Hepatocyte (in vitro differentiated cells): Measurements from ENCODE around the gene TBC1D21. TPM values are rescaled to one million over a fixed set of nuclear protein-coding genes. Genes with fewer than 3 reads are reported as not detected.
"Not testable (repeated sequence)": the region's sequence is repeated elsewhere in the genome, so short reads cannot be mapped to it uniquely, and the experiment has no call there.

ENCODE experiments used
- DNase-seq: peaks from one replicate; pipeline ENCODE4 v3.0.0-alpha.2; 2016; ENCODE audit warnings: low spot score
- H2AFZ ChIP-seq: fragments of 200-600 bp; sonication (generic); 2 replicates; pipeline ENCODE4 v1.6.0; 2016; ENCODE audit warnings: antibody characterized with exemption, mild to moderate bottlenecking
- H3K27ac ChIP-seq: fragments of 200-600 bp; sonication (generic); 2 replicates; pipeline ENCODE4 v1.5.1; 2016; ENCODE audit warnings: mild to moderate bottlenecking
- H3K27me3 ChIP-seq: fragments of 200-600 bp; sonication (generic); 2 replicates; pipeline ENCODE4 v1.6.1; 2016
- H3K36me3 ChIP-seq: fragments of 200-600 bp; sonication (generic); replicated peaks from 2 replicates; pipeline ENCODE4 v1.5.1; 2016; ENCODE audit warnings: low read depth; ENCODE audit not compliant: insufficient read depth
- H3K4me1 ChIP-seq: fragments of 200-600 bp; sonication (generic); 2 replicates; pipeline ENCODE4 v1.5.1; 2016; ENCODE audit warnings: mild to moderate bottlenecking, moderate library complexity; ENCODE audit not compliant: insufficient read depth
- H3K4me2 ChIP-seq: fragments of 200-600 bp; sonication (generic); 2 replicates; pipeline ENCODE4 v1.6.0; 2016
- H3K4me3 ChIP-seq: fragments of 200-600 bp; sonication (generic); 2 replicates; pipeline ENCODE4 v1.5.1; 2016; ENCODE audit warnings: mild to moderate bottlenecking
- H3K79me2 ChIP-seq: fragments of 200-600 bp; sonication (generic); 2 replicates; pipeline ENCODE4 v1.6.0; 2017; ENCODE audit warnings: mild to moderate bottlenecking
- H3K9me2 ChIP-seq: fragments of 200-600 bp; sonication (generic); replicated peaks from 2 replicates; pipeline ENCODE4 v1.6.0; 2017; ENCODE audit warnings: mild to moderate bottlenecking; ENCODE audit not compliant: insufficient read depth
- H3K9me3 ChIP-seq: fragments of 200-600 bp; sonication (generic); 2 replicates; pipeline ENCODE4 v1.5.1; 2016; ENCODE audit warnings: low read depth, mild to moderate bottlenecking
- H4K20me1 ChIP-seq: fragments of 200-600 bp; sonication (generic); 2 replicates; pipeline ENCODE4 v1.6.0; 2016; ENCODE audit warnings: mild to moderate bottlenecking; ENCODE audit not compliant: insufficient read depth, poor library complexity, severe bottlenecking
- CTCF ChIP-seq: fragments of 200-600 bp; sonication (generic); IDR thresholded peaks from 2 replicates; pipeline ENCODE4 v1.5.1; 2016; ENCODE audit warnings: antibody characterized with exemption, mild to moderate bottlenecking; ENCODE audit not compliant: poor library complexity
- EZH2 ChIP-seq: fragments of 200-600 bp; sonication (generic); IDR thresholded peaks from 2 replicates; pipeline ENCODE4 v1.6.1; 2016; ENCODE audit warnings: antibody characterized with exemption, mild to moderate bottlenecking, borderline replicate concordance
- EZH2phosphoT487 ChIP-seq: fragments of 200-600 bp; sonication (generic); IDR thresholded peaks from one replicate; pipeline ENCODE4 v1.6.1; 2018; ENCODE audit warnings: antibody characterized with exemption, mild to moderate bottlenecking, low read depth, moderate library complexity; ENCODE audit not compliant: unreplicated experiment, severe bottlenecking
- WGBS: methylation state at CpG from one replicate; pipeline ENCODE4 v1.1.6; 2016; ENCODE audit warnings: low lambda C conversion rate; ENCODE audit errors: missing lambda C conversion rate; 5-methylcytosine and 5-hydroxymethylcytosine counted together
- polyA plus RNA-seq: library from polyadenylated mRNA; unstranded; fragments of >200 nt; fragmentation: Nextera tagmentation; extraction: Ambion mirVana; gene quantifications from 2 replicates; pipeline ENCODE4 v1.2.1, GENCODE V29; 2016
- total RNA-seq: library from RNA; depleted of rRNA; stranded (reverse); fragments of >200 nt; gene quantifications from 2 replicates; pipeline ENCODE4 v1.2.3, GENCODE V29; 2014

TBC1D21 gene
- total and polyA plus RNA-seq, 2 experiments from 2014 or later = not detected

DNA sequence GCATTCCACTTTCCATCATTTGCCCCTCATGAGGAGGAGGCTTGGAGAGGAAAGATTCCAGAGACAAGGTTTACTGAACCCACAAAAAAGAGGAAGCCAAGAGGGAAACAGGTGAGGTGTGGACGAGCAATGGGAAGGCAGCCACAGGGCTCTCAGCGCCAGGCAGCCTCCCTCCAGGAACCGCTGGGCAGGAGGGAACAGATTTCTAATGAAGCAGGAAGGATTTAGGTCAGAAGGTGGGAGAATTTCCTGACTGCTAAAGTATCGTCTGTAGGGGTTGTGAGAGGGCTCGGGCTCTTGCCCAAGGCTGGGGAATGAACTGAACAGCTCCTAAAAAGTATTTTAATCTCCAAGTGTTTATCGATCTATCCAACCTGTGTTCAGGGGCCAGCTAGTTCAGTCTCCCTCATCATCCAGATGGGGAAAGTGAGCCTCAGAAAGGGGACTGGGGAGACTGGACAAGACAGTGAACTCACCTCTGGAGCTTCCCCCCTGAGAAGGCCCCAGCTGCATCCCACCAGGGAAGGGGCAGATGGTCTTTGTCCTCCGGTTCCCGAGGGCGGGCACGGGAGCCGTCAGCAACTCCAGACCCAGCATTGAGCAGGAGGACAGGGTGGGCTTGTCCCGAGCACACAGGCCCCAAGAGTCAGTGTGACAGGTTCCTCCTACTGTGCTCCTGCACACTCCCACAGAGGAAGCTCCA is 63.4 kb downstream of the TBC1D21 start:
- Histone ChIP-seq H3K4me2 (no peak overlapping the region), H4K20me1 (no peaks in the 10 kb centered on the region)

DNA sequence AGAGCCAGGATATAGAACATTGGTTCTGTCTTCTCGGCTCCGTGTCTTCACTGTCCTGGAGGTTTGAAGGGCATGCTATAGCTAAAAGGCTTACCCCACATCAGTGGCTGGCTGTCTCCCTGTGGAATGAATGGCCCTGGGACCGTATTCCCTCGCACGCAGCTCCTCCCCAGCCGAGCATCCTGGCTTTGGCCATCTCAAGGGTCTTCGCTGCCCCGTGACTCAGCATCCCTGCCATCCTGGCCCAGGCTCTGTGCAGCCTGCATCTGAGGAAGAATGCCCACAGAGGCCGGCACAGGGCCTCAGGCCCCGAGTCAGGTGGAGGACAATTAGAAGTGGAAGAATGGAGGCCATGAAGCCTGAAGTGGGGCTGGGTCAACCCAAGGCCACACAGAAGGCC is 63.9 kb downstream of the TBC1D21 start:
- Histone ChIP-seq H3K4me1 (peaks cover 44% of the 10 kb centered on the region), H3K27me3 (no peaks in the 10 kb centered on the region), H4K20me1 (no peaks in the 10 kb centered on the region), H3K36me3 (no peaks in the 10 kb centered on the region), H3K9me2 (no peaks in the 10 kb centered on the region), H3K4me3 (no peak overlapping the region), H3K79me2 (peaks cover 11% of the 10 kb centered on the region), H3K9me3 (no peaks in the 10 kb centered on the region), H3K4me2 (no peak overlapping the region), H2AFZ (no peak overlapping the region), H3K27ac (no peak overlapping the region)
- TF ChIP-seq EZH2phosphoT487 (no peak), EZH2 (no peak), CTCF (no peak)
- DNase-seq = no peak
- WGBS = 92% methylated on average over 9 of the region's 10 CpGs

More for the DNA sequence above, 63.4 kb downstream of the TBC1D21 start:
- no peak for DNase-seq
- 59% methylated on average over 12 of the region's 12 CpGs for WGBS
- Histone ChIP-seq H3K4me3 (no peak overlapping the region), H3K4me1 (peaks cover 40% of the 10 kb centered on the region), H3K27ac (peak overlapping the region; percentile 37), H3K79me2 (peaks cover 13% of the 10 kb centered on the region), H3K27me3 (no peaks in the 10 kb centered on the region), H3K36me3 (no peaks in the 10 kb centered on the region), H2AFZ (no peak overlapping the region), H3K9me3 (no peaks in the 10 kb centered on the region), H3K9me2 (no peaks in the 10 kb centered on the region)
- TF ChIP-seq CTCF = no peak

GRCh38 chr15:73937726-73938125 is 64.4 kb downstream of the TBC1D21 start:
- Histone ChIP-seq H2AFZ (no peak overlapping the region), H3K9me3 (no peaks in the 10 kb centered on the region), H3K27me3 (no peaks in the 10 kb centered on the region), H4K20me1 (no peaks in the 10 kb centered on the region), H3K4me1 (peaks cover 44% of the 10 kb centered on the region), H3K9me2 (no peaks in the 10 kb centered on the region), H3K4me2 (no peak overlapping the region), H3K4me3 (no peak overlapping the region), H3K36me3 (no peaks in the 10 kb centered on the region), H3K79me2 (peaks cover 8% of the 10 kb centered on the region), H3K27ac (no peak overlapping the region)
- DNase-seq = no peak
- WGBS = over 99% methylated on average over 11 of the region's 11 CpGs
- TF ChIP-seq EZH2phosphoT487 (no peak), EZH2 (no peak), CTCF (no peak)

GRCh38 chr15:73938516-73938915 is 65.2 kb downstream of the TBC1D21 start:
- DNase-seq, H3K4me3 ChIP-seq, H3K79me2 ChIP-seq, H3K9me3 ChIP-seq, H2AFZ ChIP-seq, H3K27ac ChIP-seq, H3K9me2 ChIP-seq, H3K36me3 ChIP-seq, H3K27me3 ChIP-seq, H3K4me2 ChIP-seq, H4K20me1 ChIP-seq: not testable (repeated sequence)
- H3K4me1 ChIP-seq = peaks cover 52% of the 10 kb centered on the region
- 98% methylated on average over 8 of the region's 8 CpGs for WGBS

Other genes starting within 250 kb of the TBC1D21 start
- 201 and 234 TPM in 2 replicates for gene NPTN, start 240.2 kb upstream of the TBC1D21 start, total RNA-seq
- gene NPTN, start 240.2 kb upstream of the TBC1D21 start, polyA plus RNA-seq = 153 and 174 TPM in 2 replicates
- 94.4 and 106 TPM in 2 replicates for gene CD276, start 189.2 kb upstream of the TBC1D21 start, total RNA-seq
- gene CD276, start 189.2 kb upstream of the TBC1D21 start, polyA plus RNA-seq = 178 and 222 TPM in 2 replicates
- 1.3 and 3.3 TPM in 2 replicates for gene INSYN1, start 120.2 kb upstream of the TBC1D21 start, total RNA-seq
- 1.9 and 8.1 TPM in 2 replicates for gene INSYN1, start 120.2 kb upstream of the TBC1D21 start, polyA plus RNA-seq
- gene LOXL1, start 52.9 kb downstream of the TBC1D21 start, total RNA-seq = 35.6 and 44.5 TPM in 2 replicates
- gene LOXL1, start 52.9 kb downstream of the TBC1D21 start, polyA plus RNA-seq = 96.9 and 136 TPM in 2 replicates
- 10.3 and 14.2 TPM in 2 replicates for gene STOML1, start 118.7 kb downstream of the TBC1D21 start, total RNA-seq
- 19.8 and 21.0 TPM in 2 replicates for gene STOML1, start 118.7 kb downstream of the TBC1D21 start, polyA plus RNA-seq
- gene PML, start 121.2 kb downstream of the TBC1D21 start, total RNA-seq = 9.7 and 15.7 TPM in 2 replicates
- 29.9 and 38.8 TPM in 2 replicates for gene PML, start 121.2 kb downstream of the TBC1D21 start, polyA plus RNA-seq
- not detected in 2 replicates for gene GOLGA6A, start 209.0 kb downstream of the TBC1D21 start, total RNA-seq
- gene GOLGA6A, start 209.0 kb downstream of the TBC1D21 start, polyA plus RNA-seq = not detected in 2 replicates